ENCODE results near the gene STIM1. TPM values are rescaled to one million over a fixed set of nuclear protein-coding genes. Genes with fewer than 3 reads are reported as not detected.

The STIM1 gene
- total RNA-seq, 4 donors from 2014 or later, result 50.1 to 112 (median 63.3) TPM

- TF ChIP-seq, protein P1, sequence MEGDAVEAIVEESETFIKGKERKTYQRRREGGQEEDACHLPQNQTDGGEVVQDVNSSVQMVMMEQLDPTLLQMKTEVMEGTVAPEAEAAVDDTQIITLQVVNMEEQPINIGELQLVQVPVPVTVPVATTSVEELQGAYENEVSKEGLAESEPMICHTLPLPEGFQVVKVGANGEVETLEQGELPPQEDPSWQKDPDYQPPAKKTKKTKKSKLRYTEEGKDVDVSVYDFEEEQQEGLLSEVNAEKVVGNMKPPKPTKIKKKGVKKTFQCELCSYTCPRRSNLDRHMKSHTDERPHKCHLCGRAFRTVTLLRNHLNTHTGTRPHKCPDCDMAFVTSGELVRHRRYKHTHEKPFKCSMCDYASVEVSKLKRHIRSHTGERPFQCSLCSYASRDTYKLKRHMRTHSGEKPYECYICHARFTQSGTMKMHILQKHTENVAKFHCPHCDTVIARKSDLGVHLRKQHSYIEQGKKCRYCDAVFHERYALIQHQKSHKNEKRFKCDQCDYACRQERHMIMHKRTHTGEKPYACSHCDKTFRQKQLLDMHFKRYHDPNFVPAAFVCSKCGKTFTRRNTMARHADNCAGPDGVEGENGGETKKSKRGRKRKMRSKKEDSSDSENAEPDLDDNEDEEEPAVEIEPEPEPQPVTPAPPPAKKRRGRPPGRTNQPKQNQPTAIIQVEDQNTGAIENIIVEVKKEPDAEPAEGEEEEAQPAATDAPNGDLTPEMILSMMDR (IDR thresholded peaks at IDR 0.05), result no peak
- TF ChIP-seq POLR2A (IDR thresholded peaks at IDR 0.05), result no peak
- H3K9me3 ChIP-seq, result no peaks in the 10 kb centered on the region
- peak overlapping the region; percentile 63 to 92 (median 75) for H3K4me3 ChIP-seq
- peaks cover 11 to 46% (median 11%) of the 10 kb centered on the region in 3 donors for H3K4me1 ChIP-seq
- intact Hi-C loops (cut with DNase I), result no loop called here
- H3K27me3 ChIP-seq, result no peaks in the 10 kb centered on the region
- H3K36me3 ChIP-seq, result peaks cover 0 to 42% (median 8%) of the 10 kb centered on the region in 3 donors
- 65 to 66% methylated on average over 19 to 24 of the region's 25 CpGs for WGBS, 2 donors
- DNase-seq, result no peak
- H3K27ac ChIP-seq, result peak overlapping the region; percentile 95 to 98 (median 98)
Measured at GRCh38 chr11:4093519-4094347, 238.3 kb downstream of the STIM1 start.

DNA sequence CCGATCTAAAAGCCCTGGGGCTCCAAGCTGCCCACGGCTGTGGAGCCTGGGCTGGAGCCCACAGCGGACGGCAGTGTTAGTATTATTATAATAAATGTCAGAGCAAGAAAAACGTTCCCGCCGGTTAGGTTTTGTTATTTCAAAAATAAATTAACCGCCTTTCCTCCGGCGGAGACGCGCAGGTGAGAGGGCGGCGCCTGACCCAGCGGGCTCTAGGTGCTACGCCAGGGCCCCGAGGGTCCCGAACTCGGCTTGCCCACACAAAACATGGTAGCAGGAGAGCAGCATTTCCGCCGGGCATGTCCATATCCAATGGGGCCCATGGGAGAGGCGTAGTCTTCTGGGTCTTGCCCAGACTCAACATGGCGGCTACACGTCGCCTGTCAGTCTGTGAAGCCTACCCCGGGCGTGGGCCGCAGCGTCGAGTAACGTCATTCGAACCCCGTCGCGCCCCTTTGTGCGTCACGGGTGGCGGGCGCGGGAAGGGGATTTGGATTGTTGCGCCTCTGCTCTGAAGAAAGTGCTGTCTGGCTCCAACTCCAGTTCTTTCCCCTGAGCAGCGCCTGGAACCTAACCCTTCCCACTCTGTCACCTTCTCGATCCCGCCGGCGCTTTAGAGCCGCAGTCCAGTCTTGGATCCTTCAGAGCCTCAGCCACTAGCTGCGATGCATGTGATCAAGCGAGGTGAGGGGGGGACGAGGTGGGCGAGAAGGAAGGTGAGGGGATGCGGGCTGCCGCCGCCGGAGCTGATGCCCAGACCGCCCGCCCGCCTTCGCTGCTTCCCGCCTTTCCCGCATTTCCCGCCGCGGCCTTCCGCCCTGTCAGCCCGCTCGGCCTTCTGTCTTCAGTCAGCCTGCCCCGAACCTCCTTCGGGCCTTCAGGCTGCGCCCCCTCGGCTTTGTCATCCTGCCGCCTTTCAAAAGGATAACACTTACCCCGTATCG, 239.2 kb downstream of the STIM1 start, which contains the start of gene RRM1:
Gene RRM1, plus strand, starts transcription at position 452 of the 944 bp plus-strand sequence. Its CDS starts 214 bp downstream, at position 666.
- DNase-seq, result peak; percentile 68
- intact Hi-C loops (cut with DNase I), result no loop called here
- peaks cover 11 to 52% (median 11%) of the 10 kb centered on the region in 3 donors for H3K4me1 ChIP-seq
- H3K27ac ChIP-seq, result peak within 1 kb of the TSS; percentile 95 to 98 (median 98)
- H3K9me3 ChIP-seq, result no peaks in the 10 kb centered on the region
- H3K36me3 ChIP-seq, result peaks cover 0 to 33% (median 5%) of the 10 kb centered on the region in 3 donors
- H3K4me3 ChIP-seq, result peak within 1 kb of the TSS; percentile 63 to 92 (median 75)
- TF ChIP-seq POLR2A (IDR thresholded peaks at IDR 0.05), result peak in 2 of 4 donors; percentile 67 to 73
- TF ChIP-seq, protein P1 (IDR thresholded peaks at IDR 0.05), result peak in 1 of 6 experiments; percentile 10
- WGBS, 2 donors, result 0% methylated on average over 18 to 50 of the region's 74 CpGs
- no peaks in the 10 kb centered on the region for H3K27me3 ChIP-seq

DNA sequence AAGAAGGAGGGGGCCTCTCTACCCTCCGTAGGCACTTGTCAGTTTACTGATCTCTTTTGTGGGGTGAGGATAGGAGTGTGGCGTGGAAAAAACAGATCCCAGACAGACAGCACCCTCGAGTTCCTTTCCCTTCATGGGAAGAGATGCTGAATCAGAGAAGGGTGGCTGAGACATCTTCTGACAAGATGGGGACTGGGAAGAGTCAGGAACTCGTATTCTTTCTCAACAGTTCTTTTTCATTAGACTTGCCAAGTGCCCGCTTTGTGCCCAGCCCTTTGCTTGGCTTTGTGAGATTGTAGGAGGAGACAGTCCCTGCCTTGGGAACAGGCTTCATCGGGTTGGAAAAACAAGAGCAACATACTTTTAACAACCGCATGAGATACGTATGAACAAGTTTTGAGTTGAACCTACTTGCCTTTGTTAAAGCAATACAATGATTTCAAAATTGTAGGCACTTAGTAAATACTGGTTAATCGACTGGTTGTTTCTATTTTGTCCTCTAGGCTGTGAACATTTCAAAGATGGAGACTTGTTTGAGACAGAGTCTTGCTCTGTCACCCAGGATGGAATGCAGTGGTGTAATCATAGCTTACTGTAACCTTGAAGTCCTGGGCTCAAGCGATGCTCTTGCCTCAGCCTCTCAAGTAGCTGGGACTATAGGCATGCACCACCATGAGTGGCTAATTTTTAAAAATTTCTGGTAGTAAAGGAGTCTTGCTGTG, 240.2 kb downstream of the STIM1 start:
- Histone ChIP-seq H3K36me3 (peaks cover 0 to 23% (median 0%) of the 10 kb centered on the region in 3 donors), H3K27me3 (no peaks in the 10 kb centered on the region), H3K27ac (peak overlapping the region; percentile 95 to 98 (median 98)), H3K9me3 (no peaks in the 10 kb centered on the region), H3K4me1 (peaks cover 11 to 57% (median 11%) of the 10 kb centered on the region in 3 donors), H3K4me3 (peak overlapping the region; percentile 63 to 92 (median 75))
- TF ChIP-seq, protein P1 (IDR thresholded peaks at IDR 0.05), result peak in 1 of 6 experiments; percentile 42
- TF ChIP-seq POLR2A (IDR thresholded peaks at IDR 0.05), result no peak
- intact Hi-C loops (cut with DNase I), result no loop called here
- 6 to 10% methylated on average over 8 to 10 of the region's 10 CpGs for WGBS, 2 donors
- no peak for DNase-seq

GRCh38 chr11:4098026-4098621, 242.7 kb downstream of the STIM1 start:
- no peak overlapping the region for H3K27ac ChIP-seq
- peaks cover 0 to 16% (median 0%) of the 10 kb centered on the region in 3 donors for H3K36me3 ChIP-seq
- intact Hi-C loops (cut with DNase I), result no loop called here
- no peak overlapping the region for H3K4me3 ChIP-seq
- DNase-seq, result no peak
- TF ChIP-seq POLR2A (IDR thresholded peaks at IDR 0.05), result no peak
- TF ChIP-seq, protein P1 (IDR thresholded peaks at IDR 0.05), result no peak
- no peaks in the 10 kb centered on the region for H3K9me3 ChIP-seq
- H3K27me3 ChIP-seq, result no peaks in the 10 kb centered on the region
- peaks cover 11 to 57% (median 11%) of the 10 kb centered on the region in 3 donors for H3K4me1 ChIP-seq
- 69 to 78% methylated on average over 4 of the region's 4 CpGs for WGBS, 2 donors
